Ovary (tissue), 9 donors: Measurements from ENCODE around the gene MAPK10. TPM values are rescaled to one million over a fixed set of nuclear protein-coding genes. Genes with fewer than 3 reads are reported as not detected.

Experiments
- DNase-seq, 5 donors: peaks; one replicate each; pipeline ENCODE4 v3.0.0-alpha.2; 2019 to 2020
- H3K27ac ChIP-seq, 2 donors: fragments of 200-600 bp; one replicate each; pipeline versions ENCODE4 v1.5.1 to v1.8.0; 2019 to 2022
- H3K27me3 ChIP-seq: fragments of 200-600 bp; one replicate; pipeline ENCODE4 v1.8.0; 2022
- H3K36me3 ChIP-seq: fragments of 200-600 bp; sonication (generic); one replicate; pipeline ENCODE4 v1.5.1; 2019
- H3K4me1 ChIP-seq: one replicate; pipeline ENCODE4 v1.8.1; 2013; ENCODE audit warnings: mild to moderate bottlenecking, moderate library complexity; ENCODE audit not compliant: insufficient read depth
- H3K4me3 ChIP-seq: fragments of 200-600 bp; sonication (generic); one replicate; pipeline ENCODE4 v1.5.1; 2017
- H3K9me3 ChIP-seq, 2 donors: fragments of 200-600 bp in 1 of 2; sonication (generic) in 1 of 2; one replicate each; pipeline versions ENCODE4 v1.5.1 to v1.8.1; 2013 to 2019; ENCODE audit warnings: mild to moderate bottlenecking in 1 of 2, moderate library complexity in 1 of 2
- CTCF ChIP-seq, 3 donors: fragments of 450-650 bp in 2 of 3; fragments of 200-600 bp in 1 of 3; IDR thresholded peaks; one replicate each; pipeline versions ENCODE4 v1.5.1 to v1.8.0; 2016 to 2022; ENCODE audit warnings: antibody characterized with exemption in 3 of 3, mild to moderate bottlenecking in 1 of 3
- EP300 ChIP-seq: sonication (generic); formaldehyde crosslinking; IDR thresholded peaks from one replicate; pipeline ENCODE4 v1.6.1; 2017; ENCODE audit warnings: antibody characterized with exemption
- POLR2A ChIP-seq: fragments of 450-650 bp; IDR thresholded peaks from one replicate; pipeline ENCODE4 v1.6.1; 2017; ENCODE audit warnings: antibody characterized with exemption, mild to moderate bottlenecking, moderate library complexity
- WGBS, 3 donors: extraction: QIAGEN DNeasy Blood & Tissue Kit in 1 of 3; methylation state at CpG; one replicate each; pipeline versions ENCODE4 v1.1.5 to v1.1.7; 2013 to 2017; 5-methylcytosine and 5-hydroxymethylcytosine counted together
- intact Hi-C, 4 donors: fragments of 100-400 bp; cut with DNase I; formaldehyde crosslinking; loops; one replicate each; pipeline versions ENCODE4 v1.11.0 to v1.15.1; 2022 to 2023
- polyA plus RNA-seq, 2 donors: library from polyadenylated mRNA; stranded (reverse); fragments of 200-250 nt in 1 of 2; fragments of 350-450 nt in 1 of 2; fragmentation: Illumina TruSeq in 1 of 2; extraction: RNeasy Lipid Tissue Mini Kit (QIAGEN cat#74804) in 1 of 2; gene quantifications; one replicate each; pipeline ENCODE4 v1.2.3, GENCODE V29; 2013 to 2014
- total RNA-seq, 7 donors: library from RNA; depleted of rRNA in 2 of 7; stranded (reverse); fragments of >200 nt in 2 of 7; fragmentation: NEBNext Ultra II Directional in 3 of 7; extraction: Animal tissue kit (Norgen Biotek cat#: 25700) in 3 of 7; gene quantifications; one replicate each; pipeline versions ENCODE4 v1.1.0 to v1.2.4, GENCODE V29; 2016 to 2023
- donor health status: DM: no; HTN: no; CAD: no; lungs with moderate emphysema.
- donor health status: DM: no; HTN: no; CAD: no.
- donor health status: Bipolar disorder and iron deficiency.
- donor health status: DM: yes; HTN: yes; CAD: no.
- donor health status: DM: no; HTN: no; CAD: no.
- donor health status: DM: yes; HTN: yes; CAD: no.

MAPK10 gene
- total and polyA plus RNA-seq, 9 donors: 19.3 to 41.6 (median 32.4) TPM

- Histone ChIP-seq H3K9me3 (no peaks in the 10 kb centered on the region), H3K4me3 (no peak overlapping the region), H3K27ac (no peak overlapping the region), H3K4me1 (no peaks in the 10 kb centered on the region), H3K27me3 (no peaks in the 10 kb centered on the region), H3K36me3 (no peaks in the 10 kb centered on the region)
- intact Hi-C loops: no loop called here
- 95 to 100% (median 100%) methylated on average over 1 of the region's 1 CpG for WGBS, 3 donors
- no peak for TF ChIP-seq POLR2A
- no peak for TF ChIP-seq EP300
- TF ChIP-seq CTCF (IDR thresholded peaks at IDR 0.05): no peak
- no peak for DNase-seq
These were observed 309.4 kb downstream of the MAPK10 start for GRCh38 chr4:86050496-86050895.

- 68 to 88% (median 83%) methylated on average over 1 of the region's 1 CpG for WGBS, 3 donors
- H3K9me3 ChIP-seq: no peaks in the 10 kb centered on the region
These were observed 311.4 kb downstream of the MAPK10 start for GRCh38 chr4:86048426-86048825.

GRCh38 chr4:86044593-86044985 is 315.3 kb downstream of the MAPK10 start:
- Histone ChIP-seq H3K4me1 (no peaks in the 10 kb centered on the region), H3K27me3 (no peaks in the 10 kb centered on the region), H3K27ac (no peak overlapping the region), H3K36me3 (no peaks in the 10 kb centered on the region), H3K9me3 (no peaks in the 10 kb centered on the region), H3K4me3 (no peak overlapping the region)
- intact Hi-C loops: no loop called here
- no peak for DNase-seq
- TF ChIP-seq EP300 (no peak), CTCF (IDR thresholded peaks at IDR 0.05) (no peak), POLR2A (no peak)
- WGBS, 3 donors: 58 to 86% (median 84%) methylated on average over 3 of the region's 3 CpGs

More at GRCh38 chr4:86048426-86048825, 311.4 kb downstream of the MAPK10 start:
- H3K4me3 ChIP-seq: no peak overlapping the region
- TF ChIP-seq CTCF (IDR thresholded peaks at IDR 0.05): no peak
- no peak for TF ChIP-seq EP300
- no peak for TF ChIP-seq POLR2A
- H3K4me1 ChIP-seq: no peaks in the 10 kb centered on the region
- H3K36me3 ChIP-seq: no peaks in the 10 kb centered on the region
- intact Hi-C loops: no loop called here
- no peaks in the 10 kb centered on the region for H3K27me3 ChIP-seq
- no peak overlapping the region for H3K27ac ChIP-seq
- DNase-seq: no peak

- Histone ChIP-seq H3K27me3 (no peaks in the 10 kb centered on the region), H3K4me1 (no peaks in the 10 kb centered on the region), H3K4me3 (no peak overlapping the region), H3K27ac (no peak overlapping the region), H3K9me3 (no peaks in the 10 kb centered on the region), H3K36me3 (no peaks in the 10 kb centered on the region)
- intact Hi-C loops: no loop called here
- TF ChIP-seq CTCF (IDR thresholded peaks at IDR 0.05) (peak; percentile 37 to 53 (median 41)), POLR2A (no peak)
- DNase-seq: no peak
- WGBS, 3 donors: 19 to 21% (median 21%) methylated on average over 8 of the region's 8 CpGs
These were observed 315.9 kb downstream of the MAPK10 start for GRCh38 chr4:86043755-86044592.
